ENCODE results near the gene ERP29.

GRCh38 chr12:112001576-112001975 lies 11.7 kb upstream of the ERP29 start:
- no peak for TF ChIP-seq ZBTB20 (CRISPR knock-in tag; IDR thresholded peaks at IDR 0.05; ENCODE audit: borderline replicate concordance, low read depth)
- TF ChIP-seq, protein P1, sequence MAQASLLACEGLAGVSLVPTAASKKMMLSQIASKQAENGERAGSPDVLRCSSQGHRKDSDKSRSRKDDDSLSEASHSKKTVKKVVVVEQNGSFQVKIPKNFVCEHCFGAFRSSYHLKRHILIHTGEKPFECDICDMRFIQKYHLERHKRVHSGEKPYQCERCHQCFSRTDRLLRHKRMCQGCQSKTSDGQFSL (CRISPR knock-in tag; IDR thresholded peaks at IDR 0.05), result no peak
- no peak for TF ChIP-seq RAD51 (IDR thresholded peaks at IDR 0.05; ENCODE audit: borderline replicate concordance)
